ENCODE data around the gene MAP4K4. TPM values are rescaled to one million over a fixed set of nuclear protein-coding genes. Genes with fewer than 3 reads are reported as not detected.

MAP4K4 gene
- total RNA-seq, 2 donors from 2014 or later = 47.5 to 50.4 TPM

DNA sequence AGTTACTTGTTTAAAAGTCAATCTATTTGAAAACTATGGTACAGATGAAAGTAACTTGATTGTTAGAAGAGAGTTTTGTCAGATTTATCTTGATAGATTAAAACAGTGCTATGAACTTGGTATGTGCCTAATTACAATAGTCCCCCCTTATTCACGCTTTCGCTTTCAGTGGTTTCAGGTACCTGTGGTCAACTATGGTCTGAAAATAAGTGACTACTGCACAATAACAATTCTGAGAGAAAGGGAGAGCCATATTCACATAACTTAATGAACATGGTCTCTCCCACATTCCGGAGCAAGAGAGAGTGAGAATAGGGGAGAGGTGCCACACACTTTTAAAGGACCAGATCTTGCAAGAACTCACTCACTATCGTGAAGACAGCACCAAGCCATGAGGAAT is 13.2 kb upstream of the MAP4K4 start:
- H3K27ac ChIP-seq = no peak overlapping the region
- no peak overlapping the region for H3K4me3 ChIP-seq
- no peaks in the 10 kb centered on the region for H3K36me3 ChIP-seq
- DNase-seq (ENCODE audit: low spot score) = no peak
- no peaks in the 10 kb centered on the region for H3K27me3 ChIP-seq
- H3K9me3 ChIP-seq = no peaks in the 10 kb centered on the region
- no peaks in the 10 kb centered on the region for H3K4me1 ChIP-seq
- TF ChIP-seq, protein P1, sequence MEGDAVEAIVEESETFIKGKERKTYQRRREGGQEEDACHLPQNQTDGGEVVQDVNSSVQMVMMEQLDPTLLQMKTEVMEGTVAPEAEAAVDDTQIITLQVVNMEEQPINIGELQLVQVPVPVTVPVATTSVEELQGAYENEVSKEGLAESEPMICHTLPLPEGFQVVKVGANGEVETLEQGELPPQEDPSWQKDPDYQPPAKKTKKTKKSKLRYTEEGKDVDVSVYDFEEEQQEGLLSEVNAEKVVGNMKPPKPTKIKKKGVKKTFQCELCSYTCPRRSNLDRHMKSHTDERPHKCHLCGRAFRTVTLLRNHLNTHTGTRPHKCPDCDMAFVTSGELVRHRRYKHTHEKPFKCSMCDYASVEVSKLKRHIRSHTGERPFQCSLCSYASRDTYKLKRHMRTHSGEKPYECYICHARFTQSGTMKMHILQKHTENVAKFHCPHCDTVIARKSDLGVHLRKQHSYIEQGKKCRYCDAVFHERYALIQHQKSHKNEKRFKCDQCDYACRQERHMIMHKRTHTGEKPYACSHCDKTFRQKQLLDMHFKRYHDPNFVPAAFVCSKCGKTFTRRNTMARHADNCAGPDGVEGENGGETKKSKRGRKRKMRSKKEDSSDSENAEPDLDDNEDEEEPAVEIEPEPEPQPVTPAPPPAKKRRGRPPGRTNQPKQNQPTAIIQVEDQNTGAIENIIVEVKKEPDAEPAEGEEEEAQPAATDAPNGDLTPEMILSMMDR (IDR thresholded peaks at IDR 0.05) = no peak

DNA sequence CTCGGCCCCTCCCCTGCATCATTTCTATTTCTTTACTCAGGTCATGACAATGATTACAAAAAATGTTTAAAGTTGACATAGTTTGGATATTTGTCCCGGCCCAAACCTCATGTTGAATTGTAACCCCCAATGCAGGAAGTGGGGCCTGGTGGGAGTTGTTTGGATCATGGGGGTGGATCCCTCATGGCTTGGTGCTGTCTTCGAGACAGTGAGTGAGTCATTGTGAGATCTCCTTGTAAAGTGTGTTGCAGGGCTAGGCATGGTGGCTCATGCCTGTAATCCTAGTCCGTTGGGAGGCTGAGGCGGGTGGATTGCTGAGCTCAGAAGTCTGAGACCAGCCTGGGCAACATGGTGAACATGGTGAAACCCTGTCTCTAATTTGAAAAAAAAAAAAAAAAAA is 9.2 kb upstream of the MAP4K4 start:
- DNase-seq (ENCODE audit: low spot score) = no peak
- TF ChIP-seq, protein P1 (IDR thresholded peaks at IDR 0.05) = no peak
- Histone ChIP-seq H3K4me1 (peaks cover 0 to 9% of the 10 kb centered on the region in 2 donors), H3K27ac (no peak overlapping the region), H3K4me3 (no peak overlapping the region), H3K27me3 (no peaks in the 10 kb centered on the region), H3K36me3 (no peaks in the 10 kb centered on the region), H3K9me3 (no peaks in the 10 kb centered on the region)

DNA sequence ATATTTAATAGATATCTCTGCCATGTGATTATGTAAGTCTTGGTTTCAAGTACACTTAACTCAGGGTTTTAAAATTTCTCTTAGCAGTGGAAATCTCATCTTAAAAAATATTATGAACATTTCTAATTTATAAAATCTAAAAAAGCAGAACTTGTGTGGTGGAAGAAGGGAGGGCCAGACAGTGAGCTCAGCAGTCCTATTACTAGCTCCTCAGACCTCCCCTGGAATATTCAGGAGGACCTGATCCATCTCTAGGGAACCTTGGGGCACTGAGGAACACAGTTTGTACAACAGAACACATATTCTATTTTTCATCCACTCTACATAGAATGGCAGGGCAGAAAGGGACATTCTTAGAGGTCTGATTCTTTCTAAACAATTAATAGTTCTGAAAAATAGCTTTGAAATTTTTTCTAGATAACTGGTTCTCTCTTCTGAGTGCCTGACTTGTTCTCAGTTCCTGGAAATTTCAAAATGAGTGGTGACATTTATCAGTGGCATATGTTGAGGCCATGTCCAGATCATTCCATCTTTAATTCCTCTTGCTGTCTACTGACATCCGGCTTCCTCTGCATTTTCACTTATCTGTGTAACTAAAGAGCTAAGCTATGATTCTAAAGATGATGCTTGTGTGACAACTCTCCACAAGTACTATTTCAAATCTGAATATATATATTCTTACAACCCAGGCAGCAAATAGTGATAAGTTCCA is 8.2 kb upstream of the MAP4K4 start:
- Histone ChIP-seq H3K4me3 (no peak overlapping the region), H3K27me3 (no peaks in the 10 kb centered on the region), H3K36me3 (no peaks in the 10 kb centered on the region), H3K27ac (no peak overlapping the region), H3K4me1 (peaks cover 0 to 9% of the 10 kb centered on the region in 2 donors), H3K9me3 (no peaks in the 10 kb centered on the region)
- TF ChIP-seq, protein P1 (IDR thresholded peaks at IDR 0.05) = no peak
- no peak for DNase-seq (ENCODE audit: low spot score)

DNA sequence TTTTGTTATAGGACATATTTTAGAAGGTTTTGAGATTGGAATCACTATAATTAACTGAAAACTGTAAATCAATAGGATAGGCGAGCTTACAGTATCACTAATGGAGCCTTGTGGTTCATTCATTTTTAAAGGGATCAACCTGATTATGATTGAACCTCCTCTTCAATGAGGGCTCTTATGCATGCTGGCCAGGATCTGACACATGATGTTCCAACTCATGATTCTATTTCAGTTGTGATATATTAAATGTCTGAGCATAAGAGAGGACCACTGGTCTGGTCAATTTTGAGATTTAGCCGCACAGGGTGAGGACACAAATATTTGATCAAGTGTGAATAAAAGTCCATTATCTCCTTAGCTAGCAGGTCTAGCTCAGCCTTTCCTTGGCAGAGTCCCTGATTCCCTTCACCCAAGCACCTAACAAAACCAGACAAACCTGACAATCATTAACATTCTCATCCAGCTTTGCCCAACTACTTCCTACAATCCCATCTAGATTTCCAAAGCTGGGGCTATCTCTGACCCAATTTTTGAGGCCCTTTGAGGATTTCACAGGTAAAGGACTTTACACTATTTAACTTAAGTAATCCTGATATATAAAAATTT is 6.9 kb upstream of the MAP4K4 start:
- no peak for DNase-seq (ENCODE audit: low spot score)
- Histone ChIP-seq H3K27ac (no peak overlapping the region), H3K9me3 (no peaks in the 10 kb centered on the region), H3K4me3 (no peak overlapping the region), H3K27me3 (no peaks in the 10 kb centered on the region), H3K36me3 (no peaks in the 10 kb centered on the region), H3K4me1 (peaks cover 0 to 9% of the 10 kb centered on the region in 2 donors)
- TF ChIP-seq, protein P1 (IDR thresholded peaks at IDR 0.05) = no peak

DNA sequence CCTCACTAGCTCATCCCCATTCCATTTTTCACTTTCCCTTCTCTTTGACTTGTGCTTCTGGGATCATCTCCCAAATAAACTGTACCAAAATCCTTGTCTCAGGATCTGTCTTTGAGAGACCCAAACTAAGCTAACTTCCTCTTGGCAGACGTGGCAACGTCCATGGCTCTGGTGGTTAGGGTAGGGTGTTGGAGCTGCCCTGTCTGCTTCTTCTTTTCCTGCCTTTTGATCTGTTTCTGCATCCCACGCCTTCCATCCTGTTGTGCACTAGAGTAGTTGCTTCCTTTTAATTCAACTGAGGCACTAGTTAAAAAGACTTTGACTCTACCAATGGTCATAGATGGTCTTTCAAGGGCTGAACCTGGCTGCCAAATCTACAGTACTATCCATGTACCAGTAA is 5.5 kb upstream of the MAP4K4 start:
- H3K4me3 ChIP-seq = no peak overlapping the region

More for the DNA sequence above, 5.5 kb upstream of the MAP4K4 start:
- H3K4me1 ChIP-seq = peaks cover 0 to 15% of the 10 kb centered on the region in 2 donors
- no peak for DNase-seq (ENCODE audit: low spot score)
- no peak overlapping the region for H3K27ac ChIP-seq
- H3K9me3 ChIP-seq = no peaks in the 10 kb centered on the region
- no peaks in the 10 kb centered on the region for H3K27me3 ChIP-seq
- no peaks in the 10 kb centered on the region for H3K36me3 ChIP-seq
- TF ChIP-seq, protein P1 (IDR thresholded peaks at IDR 0.05) = no peak

Measured in right atrium auricular region (tissue), 2 donors.